SK-N-SH treated with all-trans-retinoic acid at 6 μM for 48 hours (cell line): ENCODE measurements around the gene PRDX6.

Experiments
- ARNTL ChIP-seq: fragments of 450-650 bp; formaldehyde crosslinking; IDR thresholded peaks from 2 replicates; pipeline ENCODE4 v1.5.0; 2020; ENCODE audit warnings: low read depth, mild to moderate bottlenecking, moderate library complexity, borderline replicate concordance
- CREB5 ChIP-seq: fragments of 250-450 bp; sonication (Bioruptor Pico); IDR thresholded peaks from 2 replicates; pipeline ENCODE4 v1.5.1; 2020; ENCODE audit warnings: low read depth, mild to moderate bottlenecking, moderate library complexity
- CSRNP3 ChIP-seq: fragments of 250-450 bp; sonication (Bioruptor Pico); IDR thresholded peaks from 2 replicates; pipeline ENCODE4 v1.5.1; 2021; ENCODE audit warnings: mild to moderate bottlenecking, moderate library complexity
- ESRRG ChIP-seq: fragments of 250-450 bp; sonication (Bioruptor Pico); IDR thresholded peaks from 2 replicates; pipeline ENCODE4 v1.6.1; 2021; ENCODE audit warnings: mild to moderate bottlenecking
- GLIS3 ChIP-seq: fragments of 250-450 bp; sonication (Bioruptor Pico); IDR thresholded peaks from 2 replicates; pipeline ENCODE4 v1.5.0; 2020; ENCODE audit warnings: mild to moderate bottlenecking, moderate library complexity
- RARB ChIP-seq: fragments of 250-450 bp; sonication (Bioruptor Pico); IDR thresholded peaks from 2 replicates; pipeline ENCODE4 v1.8.0; 2021; ENCODE audit warnings: mild to moderate bottlenecking, moderate library complexity
- ZFP3 ChIP-seq: fragments of 250-450 bp; sonication (Bioruptor Pico); IDR thresholded peaks from 2 replicates; pipeline ENCODE4 v1.5.0; 2020; ENCODE audit warnings: mild to moderate bottlenecking, moderate library complexity
- TF ChIP-seq, protein P1 (sequence below): fragments of 250-450 bp; sonication (Bioruptor Pico); IDR thresholded peaks from 2 replicates; pipeline ENCODE4 v1.8.0; 2020; ENCODE audit warnings: mild to moderate bottlenecking, moderate library complexity, borderline replicate concordance

DNA sequence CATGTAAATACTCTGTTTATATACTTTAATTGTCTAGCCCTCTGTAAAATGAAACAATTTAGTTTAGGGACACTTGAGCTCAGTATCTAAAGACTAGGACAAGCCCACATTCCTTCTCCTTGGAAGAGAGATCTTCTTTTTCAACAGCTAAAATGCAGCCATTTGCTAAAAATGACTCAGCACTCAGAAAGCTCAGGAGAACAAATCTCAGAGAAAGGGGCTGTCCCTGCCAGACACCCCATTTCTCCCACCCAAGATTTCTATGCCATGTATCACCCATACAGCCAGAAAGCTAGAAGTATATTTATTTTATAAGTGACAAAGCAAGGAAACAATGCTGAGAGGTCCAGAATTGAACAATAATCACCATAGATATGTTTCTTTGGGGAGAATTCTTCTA lies 23.2 kb upstream of the PRDX6 start:
- TF ChIP-seq, protein P1, sequence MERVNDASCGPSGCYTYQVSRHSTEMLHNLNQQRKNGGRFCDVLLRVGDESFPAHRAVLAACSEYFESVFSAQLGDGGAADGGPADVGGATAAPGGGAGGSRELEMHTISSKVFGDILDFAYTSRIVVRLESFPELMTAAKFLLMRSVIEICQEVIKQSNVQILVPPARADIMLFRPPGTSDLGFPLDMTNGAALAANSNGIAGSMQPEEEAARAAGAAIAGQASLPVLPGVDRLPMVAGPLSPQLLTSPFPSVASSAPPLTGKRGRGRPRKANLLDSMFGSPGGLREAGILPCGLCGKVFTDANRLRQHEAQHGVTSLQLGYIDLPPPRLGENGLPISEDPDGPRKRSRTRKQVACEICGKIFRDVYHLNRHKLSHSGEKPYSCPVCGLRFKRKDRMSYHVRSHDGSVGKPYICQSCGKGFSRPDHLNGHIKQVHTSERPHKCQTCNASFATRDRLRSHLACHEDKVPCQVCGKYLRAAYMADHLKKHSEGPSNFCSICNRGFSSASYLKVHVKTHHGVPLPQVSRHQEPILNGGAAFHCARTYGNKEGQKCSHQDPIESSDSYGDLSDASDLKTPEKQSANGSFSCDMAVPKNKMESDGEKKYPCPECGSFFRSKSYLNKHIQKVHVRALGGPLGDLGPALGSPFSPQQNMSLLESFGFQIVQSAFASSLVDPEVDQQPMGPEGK (CRISPR knock-in tag), result no peak
- TF ChIP-seq ARNTL, result no peak
- TF ChIP-seq ZFP3 (CRISPR knock-in tag), result no peak
- no peak for TF ChIP-seq GLIS3
- no peak for TF ChIP-seq RARB (CRISPR knock-in tag)
- TF ChIP-seq CSRNP3 (CRISPR knock-in tag), result no peak
- TF ChIP-seq ESRRG (CRISPR knock-in tag), result no peak
- TF ChIP-seq CREB5 (CRISPR knock-in tag), result no peak
